BE2C (cell line): ENCODE data around the gene FRYL.

Experiments used
- DNase-seq: peaks from one replicate; pipeline ENCODE4 v3.0.0-alpha.2; 2020
- H3K27me3 ChIP-seq: fragments of 250-450 bp; sonication (Bioruptor Pico); 2 replicates; pipeline ENCODE4 v1.5.1; 2020; ENCODE audit warnings: mild to moderate bottlenecking
- H3K36me3 ChIP-seq: fragments of 250-450 bp; sonication (Bioruptor Pico); 2 replicates; pipeline ENCODE4 v1.5.1; 2020; ENCODE audit warnings: mild to moderate bottlenecking
- H3K4me1 ChIP-seq: fragments of 250-450 bp; sonication (Bioruptor Pico); 2 replicates; pipeline ENCODE4 v1.5.1; 2020
- H3K4me3 ChIP-seq: 2 replicates; pipeline ENCODE4 v1.5.1; 2011; ENCODE audit warnings: low read depth, low read length
- H3K9me3 ChIP-seq: fragments of 250-450 bp; sonication (Bioruptor Pico); 2 replicates; pipeline ENCODE4 v1.5.1; 2020
- CTCF ChIP-seq: IDR thresholded peaks from 2 replicates; pipeline ENCODE4 v1.5.1; 2012; ENCODE audit warnings: mild to moderate bottlenecking, low read depth, low read length

FRYL gene

GRCh38 chr4:48635310-48635709, 144.8 kb downstream of the FRYL start:
- no peaks in the 10 kb centered on the region for H3K36me3 ChIP-seq
- no peak overlapping the region for H3K4me3 ChIP-seq
- H3K27me3 ChIP-seq = no peaks in the 10 kb centered on the region
- no peaks in the 10 kb centered on the region for H3K9me3 ChIP-seq
- H3K4me1 ChIP-seq = no peaks in the 10 kb centered on the region; the same call in 1 of the 2 replicates
- TF ChIP-seq CTCF = no peak
- no peak for DNase-seq

- no peak for DNase-seq
These were observed 145.3 kb downstream of the FRYL start for GRCh38 chr4:48634688-48635308.

GRCh38 chr4:48633657-48634056, 146.4 kb downstream of the FRYL start:
- no peak overlapping the region for H3K4me3 ChIP-seq
- no peak for TF ChIP-seq CTCF

More at GRCh38 chr4:48634688-48635308, 145.3 kb downstream of the FRYL start:
- H3K27me3 ChIP-seq = no peaks in the 10 kb centered on the region
- no peak for TF ChIP-seq CTCF
- H3K4me3 ChIP-seq = no peak overlapping the region
- no peaks in the 10 kb centered on the region for H3K9me3 ChIP-seq
- H3K36me3 ChIP-seq = no peaks in the 10 kb centered on the region
- no peaks in the 10 kb centered on the region; the same call in 1 of the 2 replicates for H3K4me1 ChIP-seq

GRCh38 chr4:48629458-48629857, 150.6 kb downstream of the FRYL start:
- no peak for TF ChIP-seq CTCF
- Histone ChIP-seq H3K36me3 (no peaks in the 10 kb centered on the region), H3K27me3 (no peaks in the 10 kb centered on the region), H3K4me1 (no peaks in the 10 kb centered on the region; the same call in 1 of the 2 replicates), H3K9me3 (no peaks in the 10 kb centered on the region), H3K4me3 (no peak overlapping the region)
- no peak for DNase-seq

More at GRCh38 chr4:48633657-48634056, 146.4 kb downstream of the FRYL start:
- Histone ChIP-seq H3K9me3 (no peaks in the 10 kb centered on the region), H3K27me3 (no peaks in the 10 kb centered on the region), H3K4me1 (no peaks in the 10 kb centered on the region; the same call in 1 of the 2 replicates), H3K36me3 (no peaks in the 10 kb centered on the region)
- DNase-seq = no peak

GRCh38 chr4:48623182-48623780, 156.8 kb downstream of the FRYL start:
- DNase-seq = no peak
- no peaks in the 10 kb centered on the region for H3K27me3 ChIP-seq
- TF ChIP-seq CTCF = no peak
- H3K4me1 ChIP-seq = peaks cover 3% of the 10 kb centered on the region
- H3K4me3 ChIP-seq = no peak overlapping the region
- 0 out of 2 replicates have a peak, but pooled peaks cover 4% of the 10 kb centered on the region for H3K36me3 ChIP-seq
- no peaks in the 10 kb centered on the region for H3K9me3 ChIP-seq

- no peaks in the 10 kb centered on the region for H3K9me3 ChIP-seq
- 0 out of 2 replicates have a peak, but pooled peaks cover 4% of the 10 kb centered on the region for H3K36me3 ChIP-seq
- H3K27me3 ChIP-seq = no peaks in the 10 kb centered on the region
- no peak for DNase-seq
- no peak overlapping the region for H3K4me3 ChIP-seq
- H3K4me1 ChIP-seq = peaks cover 3% of the 10 kb centered on the region
- no peak for TF ChIP-seq CTCF
These were observed 159.2 kb downstream of the FRYL start for GRCh38 chr4:48620831-48621230.
